ENCODE results near the gene HNRNPM. TPM values are rescaled to one million over a fixed set of nuclear protein-coding genes. Genes with fewer than 3 reads are reported as not detected.
"Not testable (repeated sequence)": the region's sequence is repeated elsewhere in the genome, so short reads cannot be mapped to it uniquely, and the experiment has no call there.

Gene HNRNPM
- total and polyA plus RNA-seq, 5 experiments from 2014 or later, result 207 to 304 (median 217) TPM

- peaks cover 0 to 39% (median 1%) of the 10 kb centered on the region in 3 donors for H3K36me3 Mint-ChIP-seq
- no peaks in the 10 kb centered on the region for H3K9me3 Mint-ChIP-seq
- ATAC-seq (no peak), DNase-seq (no peak)
- peaks cover 0 to 3% (median 0%) of the 10 kb centered on the region in 4 donors for H3K4me1 Mint-ChIP-seq
- no peaks in the 10 kb centered on the region for H3K27me3 Mint-ChIP-seq
- POLR2A ChIA-PET, result interaction anchor here (0.6 kb wide), 1 partner anchor 100 kb away, joined by 3 read pairs; no protein-coding TSS in a partner anchor
- H3K4me3 Mint-ChIP-seq, result no peak overlapping the region
- H3K27ac Mint-ChIP-seq, result peak overlapping the region in 4 of 10 donors; percentile 11 to 78 (median 37)
Measured at GRCh38 chr19:8404391-8405151, 40.2 kb upstream of the HNRNPM start.

- H3K9me3 Mint-ChIP-seq, ATAC-seq, H3K4me3 Mint-ChIP-seq, DNase-seq, H3K27me3 Mint-ChIP-seq, H3K27ac Mint-ChIP-seq, H3K36me3 Mint-ChIP-seq: not testable (repeated sequence)
- POLR2A ChIA-PET, result interaction anchor here (0.6 to 1.5 kb wide), 5 partner anchors 12 to 65 kb away, joined by 3 read pairs; no protein-coding TSS in a partner anchor
- H3K4me1 Mint-ChIP-seq, result peaks cover 3 to 15% (median 7%) of the 10 kb centered on the region in 4 donors
Measured at GRCh38 chr19:8410718-8411117, 34.1 kb upstream of the HNRNPM start.

- peak; percentile 88 to 97 (median 94) for DNase-seq
- Mint-ChIP-seq H3K27me3 (no peaks in the 10 kb centered on the region), H3K27ac (peak within 1 kb of the TSS in 7 of 10 donors; percentile 19 to 71 (median 65)), H3K9me3 (no peaks in the 10 kb centered on the region), H3K36me3 (no peaks in the 10 kb centered on the region), H3K4me3 (peak within 1 kb of the TSS; percentile 57 to 85 (median 74)), H3K4me1 (peaks cover 3 to 19% (median 7%) of the 10 kb centered on the region in 4 donors)
- peak; percentile 99 to 100 for ATAC-seq
- POLR2A ChIA-PET, result interaction anchor here (0.6 to 3.4 kb wide), 14 partner anchors 19 to 167 kb away, joined by 3 to 30 read pairs (median 4); partner anchors contain the start of genes HNRNPM, RAB11B and ZNF414
Measured at GRCh38 chr19:8412783-8413628, 31.8 kb upstream of the HNRNPM start, which contains the start of gene MARCHF2. Gene MARCHF2, plus strand, starts transcription at chr19:8413305. Its CDS starts 8,536 bp downstream, at chr19:8421841.

- Mint-ChIP-seq H3K36me3 (peaks cover 0 to under 1% (median 0%) of the 10 kb centered on the region in 3 donors), H3K27me3 (no peaks in the 10 kb centered on the region), H3K4me3 (peak overlapping the region; percentile 57 to 85 (median 74)), H3K27ac (peak overlapping the region in 5 of 10 donors; percentile 19 to 71 (median 40)), H3K9me3 (no peaks in the 10 kb centered on the region), H3K4me1 (peaks cover 4 to 19% (median 8%) of the 10 kb centered on the region in 4 donors)
- POLR2A ChIA-PET, result interaction anchor here (0.6 to 3.4 kb wide), 11 partner anchors 19 to 166 kb away, joined by 3 to 30 read pairs (median 4); partner anchors contain the start of genes HNRNPM, RAB11B and ZNF414
- ATAC-seq (no peak), DNase-seq (no peak)
Measured at GRCh38 chr19:8413629-8413995, 31.2 kb upstream of the HNRNPM start.

- Mint-ChIP-seq H3K36me3 (peaks cover 0 to 5% (median 0%) of the 10 kb centered on the region in 3 donors), H3K4me3 (no peak overlapping the region), H3K9me3 (no peaks in the 10 kb centered on the region), H3K4me1 (peaks cover 4 to 14% (median 7%) of the 10 kb centered on the region in 4 donors), H3K27ac (no peak overlapping the region), H3K27me3 (no peaks in the 10 kb centered on the region)
- DNase-seq (no peak), ATAC-seq (no peak)
- POLR2A ChIA-PET, result interaction anchor here (0.8 kb wide), 1 partner anchor 27 kb away, joined by 3 read pairs; no protein-coding TSS in a partner anchor
Measured at GRCh38 chr19:8416796-8417195, 28.0 kb upstream of the HNRNPM start.

GRCh38 chr19:8421484-8422461 is 23.0 kb upstream of the HNRNPM start:
- H3K4me1 Mint-ChIP-seq, result peaks cover 0 to 4% (median 1%) of the 10 kb centered on the region in 4 donors

GRCh38 chr19:8423817-8424223 is 21.0 kb upstream of the HNRNPM start:
- H3K27me3 Mint-ChIP-seq, result no peaks in the 10 kb centered on the region
- H3K4me1 Mint-ChIP-seq, result peaks cover 0 to 2% (median 0%) of the 10 kb centered on the region in 4 donors
- no peak overlapping the region for H3K27ac Mint-ChIP-seq
- no peak overlapping the region for H3K4me3 Mint-ChIP-seq
- ATAC-seq, result no peak
- peaks cover 0 to 33% (median 2%) of the 10 kb centered on the region in 3 donors for H3K36me3 Mint-ChIP-seq
- POLR2A ChIA-PET, result interaction anchor here (0.7 kb wide), 2 partner anchors 27 to 417 kb away, joined by 4 to 5 read pairs; no protein-coding TSS in a partner anchor
- no peaks in the 10 kb centered on the region for H3K9me3 Mint-ChIP-seq
- DNase-seq, result no peak

More at GRCh38 chr19:8421484-8422461, 23.0 kb upstream of the HNRNPM start:
- Mint-ChIP-seq H3K36me3 (peaks cover 0 to 22% (median 0%) of the 10 kb centered on the region in 3 donors), H3K4me3 (no peak overlapping the region), H3K27me3 (no peaks in the 10 kb centered on the region), H3K9me3 (no peaks in the 10 kb centered on the region), H3K27ac (no peak overlapping the region)
- no peak for DNase-seq
- POLR2A ChIA-PET, result no interaction called here
- no peak for ATAC-seq

- peaks cover 0 to 36% (median 4%) of the 10 kb centered on the region in 3 donors for H3K36me3 Mint-ChIP-seq
- POLR2A ChIA-PET, result interaction anchor here (0.5 kb wide), 1 partner anchor 48 kb away, joined by 4 read pairs; no protein-coding TSS in a partner anchor
- H3K27me3 Mint-ChIP-seq, H3K9me3 Mint-ChIP-seq, H3K4me1 Mint-ChIP-seq, H3K4me3 Mint-ChIP-seq, DNase-seq, H3K27ac Mint-ChIP-seq, ATAC-seq: not testable (repeated sequence)
Measured at GRCh38 chr19:8425331-8425730, 19.4 kb upstream of the HNRNPM start.

- H3K9me3 Mint-ChIP-seq, result no peaks in the 10 kb centered on the region
- DNase-seq, result no peak
- H3K4me1 Mint-ChIP-seq, result peaks cover 0 to 2% (median 0%) of the 10 kb centered on the region in 4 donors
- H3K36me3 Mint-ChIP-seq, result peaks cover 0 to 41% (median 4%) of the 10 kb centered on the region in 3 donors
- H3K27me3 Mint-ChIP-seq, result no peaks in the 10 kb centered on the region
- POLR2A ChIA-PET, result interaction anchor here (0.6 kb wide), 1 partner anchor 1356 kb away, joined by 4 read pairs; no protein-coding TSS in a partner anchor
- no peak overlapping the region for H3K4me3 Mint-ChIP-seq
- no peak for ATAC-seq
- no peak overlapping the region for H3K27ac Mint-ChIP-seq
Measured at GRCh38 chr19:8426283-8426682, 18.5 kb upstream of the HNRNPM start.

- DNase-seq (no peak), ATAC-seq (no peak)
- Mint-ChIP-seq H3K27me3 (no peaks in the 10 kb centered on the region), H3K4me1 (peaks cover 0 to 2% (median 0%) of the 10 kb centered on the region in 4 donors), H3K36me3 (peaks cover 0 to 32% (median 4%) of the 10 kb centered on the region in 3 donors), H3K27ac (no peak overlapping the region), H3K4me3 (no peak overlapping the region), H3K9me3 (no peaks in the 10 kb centered on the region)
- POLR2A ChIA-PET, result no interaction called here
Measured at GRCh38 chr19:8429044-8429443, 15.7 kb upstream of the HNRNPM start.

GRCh38 chr19:8429826-8430225 is 14.9 kb upstream of the HNRNPM start:
- no peak for ATAC-seq
- Mint-ChIP-seq H3K27ac (peak overlapping the region in 1 of 10 donors; percentile 45), H3K27me3 (no peaks in the 10 kb centered on the region), H3K4me3 (no peak overlapping the region), H3K4me1 (peaks cover 0 to 2% (median 0%) of the 10 kb centered on the region in 4 donors), H3K9me3 (no peaks in the 10 kb centered on the region), H3K36me3 (peaks cover 0 to 32% (median 4%) of the 10 kb centered on the region in 3 donors)
- no peak for DNase-seq
- POLR2A ChIA-PET, result interaction anchor here (0.7 kb wide), 2 partner anchors 10 to 94 kb away, joined by 3 to 5 read pairs; no protein-coding TSS in a partner anchor
